Measurements from ENCODE around the gene SAG. TPM values are rescaled to one million over a fixed set of nuclear protein-coding genes. Genes with fewer than 3 reads are reported as not detected.

The SAG gene
- not detected for total RNA-seq

- Mint-ChIP-seq H3K9me3 (no peaks in the 10 kb centered on the region), H3K4me1 (ENCODE audit: low read depth) (peaks cover 5% of the 10 kb centered on the region), H3K27me3 (ENCODE audit: low read depth) (no peaks in the 10 kb centered on the region), H3K4me3 (no peak within 1 kb of the TSS), H3K36me3 (ENCODE audit: insufficient read depth) (no peaks in the 10 kb centered on the region)
- ATAC-seq = no peak
- no peak for DNase-seq
These were observed at the start of gene SAG for GRCh38 chr2:233307565-233307964. Gene SAG, plus strand, starts transcription at chr2:233307816. Its CDS starts 1,374 bp downstream, at chr2:233309190.

DNA sequence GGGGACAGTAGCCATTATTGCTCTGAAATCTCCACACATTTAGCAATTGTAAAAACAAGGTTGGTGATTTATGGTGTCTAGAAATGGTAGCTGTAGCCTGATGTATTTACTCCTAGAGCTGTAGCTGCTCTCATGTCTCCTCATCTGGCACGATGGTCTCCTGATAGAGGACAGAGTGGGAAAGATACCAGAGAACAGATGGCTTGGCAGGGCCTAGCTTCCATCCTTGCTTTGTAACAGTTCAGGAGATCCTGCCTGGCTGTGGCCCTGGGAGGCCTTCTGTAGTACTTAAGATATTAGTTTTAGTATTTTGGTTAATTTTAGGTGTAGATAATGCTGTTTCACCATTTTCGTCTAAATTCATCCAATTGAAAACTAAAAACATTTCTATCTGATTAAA lies 49.4 kb upstream of the SAG start:
- Mint-ChIP-seq H3K4me1 (ENCODE audit: low read depth) (peaks cover 75% of the 10 kb centered on the region), H3K4me3 (no peak overlapping the region), H3K9me3 (no peaks in the 10 kb centered on the region), H3K27me3 (ENCODE audit: low read depth) (no peaks in the 10 kb centered on the region), H3K36me3 (ENCODE audit: insufficient read depth) (peaks cover 64% of the 10 kb centered on the region)
- no peak for ATAC-seq
- no peak for DNase-seq

DNA sequence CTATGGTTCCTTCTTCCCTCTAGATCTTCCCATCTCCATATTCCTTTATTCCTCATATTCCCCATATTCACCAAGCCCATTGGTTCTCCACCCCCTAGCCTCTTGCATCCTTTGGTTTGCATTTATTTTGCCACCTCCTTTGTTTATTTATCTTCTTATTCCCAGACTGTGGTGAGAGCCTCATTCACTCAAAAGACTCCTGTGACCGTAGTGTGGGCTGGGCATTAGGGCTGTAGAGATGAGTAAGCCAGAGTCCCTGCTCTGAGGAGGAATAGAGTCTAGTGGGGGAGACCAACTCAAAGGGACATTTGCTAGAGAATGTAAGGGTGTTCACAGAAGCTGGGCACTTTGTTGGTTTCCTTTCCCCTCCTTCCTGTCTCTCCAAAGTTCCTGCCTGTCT lies 47.9 kb upstream of the SAG start:
- peaks cover 64% of the 10 kb centered on the region for H3K4me1 Mint-ChIP-seq (ENCODE audit: low read depth)
- no peaks in the 10 kb centered on the region for H3K27me3 Mint-ChIP-seq (ENCODE audit: low read depth)
- peaks cover 66% of the 10 kb centered on the region for H3K36me3 Mint-ChIP-seq (ENCODE audit: insufficient read depth)
- H3K4me3 Mint-ChIP-seq = no peak overlapping the region
- DNase-seq = no peak
- no peak for ATAC-seq
- H3K9me3 Mint-ChIP-seq = no peaks in the 10 kb centered on the region

DNA sequence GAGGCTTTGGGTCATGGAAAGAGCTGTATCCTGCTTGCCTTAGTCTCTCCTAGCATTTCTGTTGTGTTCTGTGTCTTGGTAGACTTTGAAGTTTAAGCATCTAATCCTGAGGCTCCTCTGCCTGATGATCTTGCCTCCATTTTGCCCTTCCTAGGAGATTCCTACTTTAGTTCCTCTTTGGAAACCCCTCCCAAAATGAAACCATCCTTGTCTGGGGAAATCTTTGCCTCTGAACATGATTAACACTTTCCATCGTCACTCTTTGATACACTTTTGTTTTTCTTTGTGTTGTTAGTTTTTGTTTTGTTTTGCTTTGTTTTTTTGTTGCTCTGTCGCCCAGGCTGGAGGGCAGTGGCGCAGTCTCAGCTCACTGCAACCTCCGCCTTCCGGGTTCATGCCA lies 47.0 kb upstream of the SAG start:
- H3K9me3 Mint-ChIP-seq = no peaks in the 10 kb centered on the region
- H3K36me3 Mint-ChIP-seq (ENCODE audit: insufficient read depth) = peaks cover 64% of the 10 kb centered on the region
- no peak for DNase-seq
- H3K27me3 Mint-ChIP-seq (ENCODE audit: low read depth) = no peaks in the 10 kb centered on the region
- no peak overlapping the region for H3K4me3 Mint-ChIP-seq
- H3K4me1 Mint-ChIP-seq (ENCODE audit: low read depth) = peaks cover 57% of the 10 kb centered on the region
- ATAC-seq = no peak

DNA sequence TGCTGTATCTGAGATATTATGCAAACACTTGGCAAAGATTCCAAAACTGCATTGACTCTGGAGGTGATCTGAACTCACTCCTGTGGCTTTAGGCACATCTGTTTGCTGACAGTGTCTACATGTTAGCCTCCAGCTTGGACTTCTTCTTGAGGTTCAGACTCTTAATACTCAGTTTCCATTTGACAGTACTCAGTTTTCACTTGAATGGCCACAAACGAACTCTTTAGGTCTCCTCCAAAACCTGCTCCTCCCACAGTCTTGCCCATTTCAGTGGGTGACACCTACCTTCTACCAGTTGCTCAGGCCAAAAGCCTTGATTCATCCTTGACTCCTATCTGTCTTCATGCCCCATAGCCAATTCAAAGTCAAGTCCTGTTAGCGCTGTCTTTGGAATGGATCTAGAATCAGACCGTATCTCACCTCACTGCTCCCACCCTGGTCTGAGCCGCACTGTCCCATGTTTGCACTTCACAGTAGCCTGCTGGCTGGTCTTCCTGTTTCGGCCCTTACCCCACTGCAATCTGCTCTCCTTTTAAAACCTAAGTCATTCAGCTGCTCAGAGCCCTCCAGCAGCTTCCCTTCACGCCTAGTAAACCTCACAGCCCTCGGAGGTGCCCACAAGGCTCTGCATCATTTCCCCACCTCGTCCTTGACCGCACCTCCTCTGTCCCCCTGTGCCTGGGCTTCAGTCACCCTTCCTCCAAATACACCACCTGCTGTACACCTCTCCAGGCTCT lies 45.6 kb upstream of the SAG start:
- no peak for ATAC-seq
- peaks cover 69% of the 10 kb centered on the region for H3K36me3 Mint-ChIP-seq (ENCODE audit: insufficient read depth)
- no peaks in the 10 kb centered on the region for H3K9me3 Mint-ChIP-seq
- DNase-seq = no peak
- H3K27me3 Mint-ChIP-seq (ENCODE audit: low read depth) = no peaks in the 10 kb centered on the region
- no peak overlapping the region for H3K4me3 Mint-ChIP-seq
- peaks cover 61% of the 10 kb centered on the region for H3K4me1 Mint-ChIP-seq (ENCODE audit: low read depth)

GRCh38 chr2:233262562-233262961 lies 45.1 kb upstream of the SAG start:
- DNase-seq (no peak), ATAC-seq (no peak)
- Mint-ChIP-seq H3K27me3 (ENCODE audit: low read depth) (no peaks in the 10 kb centered on the region), H3K4me3 (no peak overlapping the region), H3K9me3 (no peaks in the 10 kb centered on the region), H3K36me3 (ENCODE audit: insufficient read depth) (peaks cover 66% of the 10 kb centered on the region), H3K4me1 (ENCODE audit: low read depth) (peaks cover 64% of the 10 kb centered on the region)

DNA sequence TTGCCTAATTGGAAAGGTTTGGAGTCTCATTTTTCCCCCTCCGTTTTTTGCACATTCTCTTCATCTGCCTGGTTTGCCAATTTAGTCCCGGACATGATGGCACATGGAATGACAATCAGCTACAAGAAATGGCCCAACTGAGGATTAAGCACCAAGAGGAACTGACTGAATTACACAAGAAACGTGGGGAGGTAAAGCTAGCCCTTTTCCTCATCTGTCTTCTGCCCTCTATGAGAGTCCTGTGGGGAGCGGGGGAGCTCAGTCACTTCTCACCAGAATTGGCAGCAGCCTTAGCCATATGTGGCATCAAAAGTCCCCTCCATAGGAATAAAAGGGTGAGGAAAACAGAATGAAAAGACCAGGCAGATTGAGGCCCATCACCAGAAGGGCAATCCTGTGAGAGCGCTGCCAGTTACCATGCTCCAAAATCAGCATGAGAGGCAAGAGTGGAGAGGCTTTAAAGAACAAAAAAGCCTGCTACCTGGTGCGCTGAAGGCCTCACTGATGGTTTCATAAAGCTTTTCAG lies 44.5 kb upstream of the SAG start:
- H3K36me3 Mint-ChIP-seq (ENCODE audit: insufficient read depth) = peaks cover 64% of the 10 kb centered on the region
- no peak overlapping the region for H3K4me3 Mint-ChIP-seq
- no peaks in the 10 kb centered on the region for H3K27me3 Mint-ChIP-seq (ENCODE audit: low read depth)
- no peaks in the 10 kb centered on the region for H3K9me3 Mint-ChIP-seq
- ATAC-seq (no peak), DNase-seq (no peak)
- peaks cover 68% of the 10 kb centered on the region for H3K4me1 Mint-ChIP-seq (ENCODE audit: low read depth)

DNA sequence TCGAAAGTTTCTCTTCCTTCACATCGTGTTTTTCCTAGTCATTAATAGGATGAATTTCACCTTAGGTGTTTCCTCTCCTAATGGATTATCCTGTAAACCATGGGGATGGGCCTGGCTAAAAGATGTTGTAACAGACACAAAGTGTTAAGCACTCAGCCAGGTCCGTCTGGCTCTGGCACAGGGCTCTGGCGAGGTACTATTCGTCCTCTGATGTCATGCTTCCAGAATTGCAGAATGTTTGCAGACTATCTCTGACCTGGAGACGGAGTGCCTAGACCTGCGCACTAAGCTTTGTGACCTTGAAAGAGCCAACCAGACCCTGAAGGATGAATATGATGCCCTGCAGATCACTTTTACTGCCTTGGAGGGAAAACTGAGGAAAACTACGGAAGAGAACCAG lies 42.9 kb upstream of the SAG start:
- Mint-ChIP-seq H3K36me3 (ENCODE audit: insufficient read depth) (peaks cover 61% of the 10 kb centered on the region), H3K27me3 (ENCODE audit: low read depth) (no peaks in the 10 kb centered on the region), H3K4me1 (ENCODE audit: low read depth) (peaks cover 68% of the 10 kb centered on the region), H3K9me3 (no peaks in the 10 kb centered on the region), H3K4me3 (no peak overlapping the region)
- no peak for DNase-seq
- no peak for ATAC-seq

DNA sequence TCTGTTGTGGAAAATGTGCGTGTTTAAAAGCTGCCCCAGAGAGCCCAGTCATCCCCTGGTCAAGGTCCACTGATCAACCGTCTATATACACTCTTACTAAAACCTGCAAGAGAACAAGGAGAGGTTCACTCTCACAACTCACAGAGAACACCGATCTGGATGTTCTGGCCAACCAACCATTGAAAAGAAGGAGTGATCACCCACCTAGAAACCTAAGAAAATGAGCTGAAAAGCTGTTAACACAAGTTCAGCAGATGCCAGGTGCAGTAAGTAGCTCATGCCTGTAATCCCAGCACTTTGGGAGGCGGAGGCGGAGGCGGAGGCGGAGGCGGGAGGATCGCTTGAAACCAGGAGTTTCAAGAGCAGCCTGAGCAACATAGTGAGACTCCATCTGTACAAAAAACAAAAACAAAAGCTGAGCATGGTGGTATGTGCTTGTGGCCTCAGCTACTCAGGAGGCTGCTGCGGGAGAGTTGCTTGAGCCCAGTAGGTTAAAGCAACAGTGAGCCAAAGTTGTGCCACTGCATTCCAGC lies 41.7 kb upstream of the SAG start:
- Mint-ChIP-seq H3K4me1 (ENCODE audit: low read depth) (peaks cover 69% of the 10 kb centered on the region), H3K36me3 (ENCODE audit: insufficient read depth) (peaks cover 62% of the 10 kb centered on the region)
- ATAC-seq = no peak

DNA sequence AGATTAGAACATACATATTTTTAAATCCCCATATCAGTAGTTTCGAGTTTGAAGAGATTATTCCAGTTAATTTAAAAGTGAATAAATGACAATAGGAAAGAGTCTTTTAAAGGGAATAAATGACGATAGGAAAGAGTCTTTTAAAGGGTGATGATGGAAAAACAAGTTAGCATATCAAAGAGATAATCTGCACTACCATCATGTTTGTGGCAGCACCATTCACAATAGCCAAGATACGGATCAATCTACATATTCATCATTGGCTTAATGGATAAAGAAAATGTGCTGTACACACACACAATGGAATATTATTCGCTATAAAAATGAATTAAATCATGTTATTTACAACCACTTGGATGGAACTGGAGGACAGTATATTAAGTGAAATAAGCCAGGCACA lies 41.1 kb upstream of the SAG start:
- Mint-ChIP-seq H3K36me3 (ENCODE audit: insufficient read depth) (peaks cover 60% of the 10 kb centered on the region), H3K27me3 (ENCODE audit: low read depth) (no peaks in the 10 kb centered on the region), H3K4me1 (ENCODE audit: low read depth) (peaks cover 68% of the 10 kb centered on the region), H3K9me3 (no peaks in the 10 kb centered on the region), H3K4me3 (no peak overlapping the region)
- ATAC-seq (no peak), DNase-seq (no peak)

More for the DNA sequence above, 41.7 kb upstream of the SAG start:
- no peak overlapping the region for H3K4me3 Mint-ChIP-seq
- H3K27me3 Mint-ChIP-seq (ENCODE audit: low read depth) = no peaks in the 10 kb centered on the region
- no peaks in the 10 kb centered on the region for H3K9me3 Mint-ChIP-seq
- DNase-seq = no peak

GRCh38 chr2:233267516-233268245 lies 39.9 kb upstream of the SAG start:
- H3K27me3 Mint-ChIP-seq (ENCODE audit: low read depth) = no peaks in the 10 kb centered on the region
- H3K9me3 Mint-ChIP-seq = no peaks in the 10 kb centered on the region
- DNase-seq = peak; percentile 61
- H3K36me3 Mint-ChIP-seq (ENCODE audit: insufficient read depth) = peaks cover 57% of the 10 kb centered on the region
- H3K4me1 Mint-ChIP-seq (ENCODE audit: low read depth) = peaks cover 66% of the 10 kb centered on the region
- peak overlapping the region; percentile 71 for H3K4me3 Mint-ChIP-seq
- ATAC-seq = peak; percentile 89 to 92

GRCh38 chr2:233270366-233270765 lies 37.2 kb upstream of the SAG start:
- Mint-ChIP-seq H3K4me3 (peak overlapping the region; percentile 74), H3K9me3 (no peaks in the 10 kb centered on the region), H3K27me3 (ENCODE audit: low read depth) (no peaks in the 10 kb centered on the region), H3K4me1 (ENCODE audit: low read depth) (peaks cover 75% of the 10 kb centered on the region), H3K36me3 (ENCODE audit: insufficient read depth) (peaks cover 63% of the 10 kb centered on the region)
- ATAC-seq (no peak), DNase-seq (no peak)

- H3K36me3 Mint-ChIP-seq (ENCODE audit: insufficient read depth) = peaks cover 65% of the 10 kb centered on the region
- H3K4me1 Mint-ChIP-seq (ENCODE audit: low read depth) = peaks cover 72% of the 10 kb centered on the region
- H3K27me3 Mint-ChIP-seq (ENCODE audit: low read depth) = no peaks in the 10 kb centered on the region
- ATAC-seq (no peak), DNase-seq (no peak)
- H3K9me3 Mint-ChIP-seq = no peaks in the 10 kb centered on the region
- peak overlapping the region; percentile 74 for H3K4me3 Mint-ChIP-seq
These were observed 36.7 kb upstream of the SAG start for GRCh38 chr2:233270951-233271350.

GRCh38 chr2:233271693-233272092 lies 35.9 kb upstream of the SAG start:
- no peak for ATAC-seq
- no peak for DNase-seq
- Mint-ChIP-seq H3K27me3 (ENCODE audit: low read depth) (no peaks in the 10 kb centered on the region), H3K4me1 (ENCODE audit: low read depth) (peaks cover 65% of the 10 kb centered on the region), H3K9me3 (no peaks in the 10 kb centered on the region), H3K36me3 (ENCODE audit: insufficient read depth) (peaks cover 61% of the 10 kb centered on the region), H3K4me3 (no peak overlapping the region)

DNA sequence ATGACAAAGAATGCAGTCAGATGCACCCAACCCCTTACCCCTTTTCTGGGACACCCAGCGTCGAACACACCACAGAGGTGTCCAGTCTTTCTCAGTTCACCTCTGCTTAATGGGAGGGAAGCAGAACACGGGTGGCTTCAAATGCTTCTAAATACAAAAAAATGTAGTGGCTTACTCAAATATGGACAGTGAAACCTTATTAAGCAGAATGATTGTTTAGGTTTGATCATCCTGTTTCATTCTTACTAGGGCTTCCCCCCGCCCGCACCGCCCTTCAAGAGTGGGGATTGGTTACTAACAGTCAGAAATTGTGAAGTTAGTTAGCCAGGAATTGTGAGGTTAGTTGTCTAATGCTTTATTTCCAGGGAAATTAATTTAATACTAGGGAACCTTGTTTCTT lies 34.5 kb upstream of the SAG start:
- no peak for DNase-seq

More for the DNA sequence above, 34.5 kb upstream of the SAG start:
- Mint-ChIP-seq H3K9me3 (no peaks in the 10 kb centered on the region), H3K4me3 (no peak overlapping the region), H3K27me3 (ENCODE audit: low read depth) (no peaks in the 10 kb centered on the region), H3K4me1 (ENCODE audit: low read depth) (peaks cover 53% of the 10 kb centered on the region), H3K36me3 (ENCODE audit: insufficient read depth) (peaks cover 66% of the 10 kb centered on the region)
- peak; percentile 44 to 56 for ATAC-seq

Measured in activated T-cell treated with anti-CD3 and anti-CD28 coated beads, Interleukin-2, amount 50 U/mL, for 4 hours (primary cell).